B cell (primary cell): ENCODE data around the gene AKIP1. TPM values are rescaled to one million over a fixed set of nuclear protein-coding genes. Genes with fewer than 3 reads are reported as not detected.

Experiments
- ATAC-seq: fragments of 200-7000 bp; cut with Tn5 transposase; one replicate; pipeline ENCODE4 v1.10.0; 2021; ENCODE audit warnings: low read depth, mild to moderate bottlenecking, moderate number of reproducible peaks, moderate library complexity
- CTCF ChIA-PET: fragments of 350-600 bp; sonication (Branson Sonifier 250); formaldehyde crosslinking; loops from one replicate; lab custom pipeline; 2021; ENCODE audit warnings: antibody characterized with exemption, inconsistent platforms; lab: Charles Lee
- POLR2A ChIA-PET: fragments of 350-600 bp; sonication (Branson Sonifier 250); formaldehyde crosslinking; loops from one replicate; lab custom pipeline; 2021; ENCODE audit warnings: antibody characterized with exemption; lab: Charles Lee
- DNase-seq: peaks from one replicate; pipeline ENCODE4 v3.0.0; 2013
- H2AFZ ChIP-seq: 2 replicates; pipeline ENCODE4 v1.6.1; 2012; ENCODE audit warnings: mild to moderate bottlenecking, low read depth, low read length; ENCODE audit not compliant: insufficient read depth, poor library complexity, severe bottlenecking
- H3K27ac ChIP-seq, 2 donors: 1 replicate in 1 of 2; 2 replicates in 1 of 2; pipeline ENCODE4 v1.5.1; 2012 to 2013; ENCODE audit warnings: low read length in 2 of 2, mild to moderate bottlenecking in 2 of 2, moderate library complexity in 1 of 2
- H3K27me3 ChIP-seq, 4 experiments: fragments of 200-600 bp in 1 of 4; sonication (generic) in 1 of 4; replicated peaks in 1 of 4; 1 replicate in 2 of 4; 2 replicates in 2 of 4; pipeline versions ENCODE4 v1.6.1 to v1.7.0; 2013 to 2016; ENCODE audit warnings: low read length in 3 of 4, mild to moderate bottlenecking in 2 of 4, mixed read lengths in 1 of 4, moderate library complexity in 1 of 4; ENCODE audit not compliant: insufficient read depth in 4 of 4, control insufficient read depth in 3 of 4; ENCODE audit errors: control extremely low read depth in 1 of 4
- H3K36me3 ChIP-seq, 2 experiments: replicated peaks in 1 of 2; 1 replicate in 1 of 2; 2 replicates in 1 of 2; pipeline versions ENCODE4 v1.6.1 to v1.7.1; 2013; ENCODE audit warnings: low read length in 1 of 2; ENCODE audit not compliant: insufficient read depth in 2 of 2, control insufficient read depth in 1 of 2; ENCODE audit errors: control extremely low read depth in 1 of 2, extremely low read depth in 1 of 2
- H3K4me1 ChIP-seq, 2 donors: fragments of 200-600 bp in 1 of 2; sonication (generic) in 1 of 2; 1 replicate in 1 of 2; 2 replicates in 1 of 2; pipeline versions ENCODE4 v1.5.1 to v1.6.1; 2013 to 2017; ENCODE audit warnings: low read length in 2 of 2; ENCODE audit not compliant: control insufficient read depth in 2 of 2, insufficient read depth in 2 of 2
- H3K4me2 ChIP-seq: replicated peaks from 2 replicates; pipeline ENCODE3; 2012; ENCODE audit warnings: mild to moderate bottlenecking, low read depth, low read length; ENCODE audit not compliant: poor library complexity, severe bottlenecking
- H3K4me3 ChIP-seq, 5 experiments: fragments of 200-600 bp in 1 of 5; sonication (generic) in 1 of 5; 1 replicate in 3 of 5; 2 replicates in 2 of 5; pipeline versions ENCODE4 v1.5.1 to v1.7.0; 2011 to 2016; ENCODE audit warnings: low read length in 4 of 5, mild to moderate bottlenecking in 4 of 5, low read depth in 2 of 5, control low read depth in 1 of 5, moderate library complexity in 1 of 5; ENCODE audit not compliant: insufficient read depth in 1 of 5; ENCODE audit errors: control extremely low read depth in 1 of 5, extremely low read depth in 1 of 5
- H3K79me2 ChIP-seq: fragments of 200-600 bp; sonication (generic); one replicate; pipeline ENCODE4 v1.6.0; 2016; ENCODE audit warnings: low read length; ENCODE audit not compliant: control insufficient read depth, insufficient read depth
- H3K9ac ChIP-seq: fragments of 200-600 bp; sonication (generic); 2 replicates; pipeline ENCODE4 v1.6.1; 2017; ENCODE audit warnings: mild to moderate bottlenecking, low read length, moderate library complexity
- H3K9me3 ChIP-seq, 3 donors: one replicate each; pipeline versions ENCODE4 v1.6.1 to v1.7.1; 2013; ENCODE audit warnings: low read length in 2 of 3; ENCODE audit not compliant: control insufficient read depth in 2 of 3, insufficient read depth in 1 of 3; ENCODE audit errors: control extremely low read depth in 1 of 3
- H4K20me1 ChIP-seq: 2 replicates; pipeline ENCODE4 v1.6.0; 2012; ENCODE audit warnings: mild to moderate bottlenecking, low read length; ENCODE audit not compliant: insufficient read depth, control insufficient read depth, poor library complexity, severe bottlenecking
- H3K27ac Mint-ChIP-seq: one replicate; pipeline ENCODE4 v1.8.0; 2021; ENCODE audit warnings: mixed read lengths
- H3K27me3 Mint-ChIP-seq: one replicate; pipeline ENCODE4 v1.8.0; 2021; ENCODE audit warnings: mixed read lengths
- H3K4me1 Mint-ChIP-seq: one replicate; pipeline ENCODE4 v1.8.0; 2021; ENCODE audit warnings: mixed read lengths
- H3K4me3 Mint-ChIP-seq: one replicate; pipeline ENCODE4 v1.8.0; 2021; ENCODE audit warnings: mixed read lengths
- H3K9me3 Mint-ChIP-seq: one replicate; pipeline ENCODE4 v1.8.0; 2022; ENCODE audit warnings: mixed read lengths; ENCODE audit not compliant: insufficient read depth
- CTCF ChIP-seq: fragments of 200-600 bp; IDR thresholded peaks from one replicate; pipeline ENCODE4 v1.8.0; 2022; ENCODE audit warnings: antibody characterized with exemption, mild to moderate bottlenecking
- EZH2 ChIP-seq: IDR thresholded peaks from 2 replicates; pipeline ENCODE4 v1.6.1; 2012; ENCODE audit warnings: borderline replicate concordance, low read depth, mild to moderate bottlenecking, moderate library complexity, low read length; ENCODE audit not compliant: insufficient read depth, poor library complexity, severe bottlenecking
- WGBS: methylation state at CpG from one replicate; pipeline ENCODE4 v1.1.5; 2013; ENCODE audit warnings: missing lambda C conversion rate; ENCODE audit not compliant: insufficient coverage; 5-methylcytosine and 5-hydroxymethylcytosine counted together
- intact Hi-C: fragments of 100-400 bp; cut with micrococcal nuclease; formaldehyde crosslinking; loops from one replicate; pipeline ENCODE4 v1.10.0; 2022
- polyA plus RNA-seq: library from polyadenylated mRNA; depleted of rRNA; stranded (reverse); fragments of >200 nt; gene quantifications from 2 replicates; pipeline ENCODE4 v1.2.3, GENCODE V29; 2012
- total RNA-seq, 2 donors: library from RNA; stranded (reverse); fragments of 120-200 nt in 1 of 2; gene quantifications; 1 replicate in 1 of 2; 2 replicates in 1 of 2; pipeline versions ENCODE4 v1.2.3 to v1.2.4, GENCODE V29; 2013 to 2022

Gene AKIP1
- total and polyA plus RNA-seq, 2 donors (not counting 1 experiment from before 2014, with no cell fraction given), result 2.8 to 10.7 TPM

GRCh38 chr11:8961401-8961800, 50.4 kb downstream of the AKIP1 start:
- H3K79me2 ChIP-seq, result peaks cover 70% of the 10 kb centered on the region
- WGBS, result 100% methylated on average over 1 of the region's 2 CpGs
- CTCF ChIA-PET, result interaction anchor here (3.3 to 4.1 kb wide), 2 partner anchors 12 to 48 kb away, joined by 15 to 44 read pairs; partner anchors contain the start of gene AKIP1

More at GRCh38 chr11:8961401-8961800, 50.4 kb downstream of the AKIP1 start:
- Histone ChIP-seq H3K27ac (peak overlapping the region in 1 of 2 donors; percentile 28), H3K27me3 (no peaks in the 10 kb centered on the region), H2AFZ (no peak overlapping the region), H3K9ac (no peak overlapping the region), H3K4me3 (no peak overlapping the region), H4K20me1 (peaks cover 19% of the 10 kb centered on the region), H3K4me2 (no peak overlapping the region), H3K9me3 (no peaks in the 10 kb centered on the region), H3K4me1 (peaks cover 15 to 20% of the 10 kb centered on the region in 2 donors), H3K36me3 (peaks cover 0 to 11% of the 10 kb centered on the region in 2 experiments)
- Mint-ChIP-seq H3K4me3 (no peak overlapping the region), H3K9me3 (no peaks in the 10 kb centered on the region), H3K4me1 (peaks cover 37% of the 10 kb centered on the region), H3K27me3 (no peaks in the 10 kb centered on the region), H3K27ac (no peak overlapping the region)
- DNase-seq, result no peak
- intact Hi-C loops, result loop anchor here (10.0 kb wide), 1 partner anchor 757 kb away; no protein-coding TSS in a partner anchor
- ATAC-seq, result no peak
- no peak for TF ChIP-seq CTCF
- TF ChIP-seq EZH2, result no peak
- POLR2A ChIA-PET, result no interaction called here
